OCI-LY1 (cell line): Measurements from ENCODE around the gene NFAT5.
"Not testable (repeated sequence)": the region's sequence is repeated elsewhere in the genome, so short reads cannot be mapped to it uniquely, and the experiment has no call there.

Experiments
- H2AFZ ChIP-seq: fragments of 200-600 bp; sonication (generic), shearing (Covaris generic); 2 replicates; pipeline ENCODE4 v1.6.0; 2014; ENCODE audit warnings: antibody characterized with exemption, mild to moderate bottlenecking, low read length
- H3F3A ChIP-seq: fragments of 200-600 bp; sonication (generic), shearing (Covaris generic); 2 replicates; pipeline ENCODE4 v1.6.0; 2014; ENCODE audit warnings: mild to moderate bottlenecking, antibody characterized with exemption, low read length, moderate library complexity; ENCODE audit not compliant: insufficient read depth
- H3K27ac ChIP-seq: fragments of 200-600 bp; sonication (generic); 2 replicates; pipeline ENCODE4 v1.5.1; 2014; ENCODE audit warnings: low read length, mixed run types, mild to moderate bottlenecking, low read depth; ENCODE audit not compliant: poor library complexity, severe bottlenecking
- H3K27me3 ChIP-seq: fragments of 200-600 bp; sonication (generic); 2 replicates; pipeline ENCODE4 v1.6.0; 2014; ENCODE audit warnings: antibody characterized with exemption, mild to moderate bottlenecking, low read length, moderate library complexity; ENCODE audit not compliant: insufficient read depth
- H3K36me3 ChIP-seq: fragments of 200-600 bp; sonication (generic); 2 replicates; pipeline ENCODE4 v1.6.1; 2014; ENCODE audit warnings: mild to moderate bottlenecking, antibody characterized with exemption, low read length, moderate library complexity, mixed read lengths; ENCODE audit not compliant: insufficient read depth
- H3K4me1 ChIP-seq: fragments of 200-600 bp; sonication (generic); 2 replicates; pipeline ENCODE4 v1.5.1; 2014; ENCODE audit warnings: mild to moderate bottlenecking, low read length, moderate library complexity; ENCODE audit not compliant: insufficient read depth, severe bottlenecking
- H3K4me2 ChIP-seq: fragments of 200-600 bp; sonication (generic), shearing (Covaris generic); 2 replicates; pipeline ENCODE4 v1.6.1; 2014; ENCODE audit warnings: low read length
- H3K4me3 ChIP-seq: fragments of 200-600 bp; sonication (generic); 2 replicates; pipeline ENCODE4 v1.5.1; 2014; ENCODE audit warnings: low read length, low read depth, mild to moderate bottlenecking, mixed read lengths; ENCODE audit not compliant: poor library complexity, severe bottlenecking
- H3K79me2 ChIP-seq: fragments of 200-600 bp; shearing (Covaris generic); 2 replicates; pipeline ENCODE4 v1.6.1; 2016; ENCODE audit warnings: mixed run types, low read length, mixed read lengths; ENCODE audit not compliant: insufficient read depth
- H3K9ac ChIP-seq: fragments of 200-600 bp; sonication (generic), shearing (Covaris generic); 2 replicates; pipeline ENCODE4 v1.6.1; 2014; ENCODE audit warnings: mild to moderate bottlenecking, low read length, mixed read lengths
- H3K9me2 ChIP-seq: fragments of 200-600 bp; sonication (generic), shearing (Covaris generic); 2 replicates; pipeline ENCODE4 v1.6.1; 2014; ENCODE audit warnings: low read depth, mild to moderate bottlenecking, low read length, mixed read lengths
- H3K9me3 ChIP-seq: fragments of 200-600 bp; shearing (Covaris generic); 2 replicates; pipeline ENCODE4 v1.6.1; 2014; ENCODE audit warnings: low read length, mixed read lengths
- H4K20me1 ChIP-seq: fragments of 200-600 bp; sonication (generic), shearing (Covaris generic); 2 replicates; pipeline ENCODE4 v1.6.0; 2016; ENCODE audit warnings: mild to moderate bottlenecking, low read length; ENCODE audit not compliant: insufficient read depth
- EZH2 ChIP-seq: fragments of 200-600 bp; sonication (generic), shearing (Covaris generic); IDR thresholded peaks from 2 replicates; pipeline ENCODE4 v1.8.0; 2017; ENCODE audit warnings: borderline replicate concordance, mixed run types, mild to moderate bottlenecking, antibody characterized with exemption, low read length, moderate library complexity, mixed read lengths
- TF ChIP-seq, protein P1 (sequence below): fragments of 200-600 bp; sonication (generic), shearing (Covaris generic); IDR thresholded peaks from 2 replicates; pipeline ENCODE4 v1.5.1; 2017; ENCODE audit warnings: mild to moderate bottlenecking, antibody characterized with exemption, low read length, moderate library complexity, mixed read lengths

Gene NFAT5

DNA sequence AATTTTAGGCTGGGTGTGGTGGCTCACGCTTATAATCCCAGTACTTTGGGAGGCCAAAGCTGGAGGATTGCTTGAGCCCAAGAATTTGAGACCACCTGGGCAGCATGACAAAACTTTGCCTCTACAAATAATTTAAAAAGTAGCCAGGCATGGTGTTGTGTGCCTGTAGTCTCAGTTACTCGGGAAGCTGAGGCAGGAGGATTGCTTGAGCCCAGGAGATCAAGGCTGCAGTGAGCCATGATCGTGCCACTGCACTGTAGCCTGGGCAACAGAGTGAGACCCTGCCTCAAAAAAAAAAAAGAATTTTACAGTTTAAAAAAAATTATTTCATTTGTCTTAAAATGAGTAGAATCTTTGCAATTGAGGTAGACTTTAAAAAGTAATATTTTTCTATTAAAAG, 78.2 kb downstream of the NFAT5 start:
- not testable (repeated sequence) for H3K9me3 ChIP-seq, H3K27ac ChIP-seq, H3K4me3 ChIP-seq, H3K9ac ChIP-seq, H3F3A ChIP-seq, H3K4me1 ChIP-seq, H3K27me3 ChIP-seq, H4K20me1 ChIP-seq, H3K79me2 ChIP-seq, H2AFZ ChIP-seq, H3K9me2 ChIP-seq, H3K4me2 ChIP-seq
- peaks cover 13% of the 10 kb centered on the region for H3K36me3 ChIP-seq

DNA sequence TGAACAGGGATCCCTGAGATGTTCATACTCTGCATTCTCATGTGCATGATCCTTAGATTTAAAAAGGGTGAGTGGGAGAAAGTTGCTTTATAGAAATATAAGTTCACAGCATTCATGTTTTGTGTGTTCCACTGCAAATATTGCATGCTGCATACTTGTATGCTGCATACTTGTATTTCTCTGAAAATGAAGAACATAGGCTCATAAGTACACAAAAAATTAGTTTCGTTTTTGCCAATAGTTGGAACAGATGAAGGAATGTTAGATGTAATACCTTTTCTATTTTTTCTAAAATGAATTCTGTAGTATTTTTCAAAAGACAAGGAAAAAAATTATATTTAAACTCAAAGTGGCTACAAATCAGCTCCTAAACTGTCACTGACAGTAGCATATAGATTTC, 79.0 kb downstream of the NFAT5 start:
- no peaks in the 10 kb centered on the region for H3K4me1 ChIP-seq

DNA sequence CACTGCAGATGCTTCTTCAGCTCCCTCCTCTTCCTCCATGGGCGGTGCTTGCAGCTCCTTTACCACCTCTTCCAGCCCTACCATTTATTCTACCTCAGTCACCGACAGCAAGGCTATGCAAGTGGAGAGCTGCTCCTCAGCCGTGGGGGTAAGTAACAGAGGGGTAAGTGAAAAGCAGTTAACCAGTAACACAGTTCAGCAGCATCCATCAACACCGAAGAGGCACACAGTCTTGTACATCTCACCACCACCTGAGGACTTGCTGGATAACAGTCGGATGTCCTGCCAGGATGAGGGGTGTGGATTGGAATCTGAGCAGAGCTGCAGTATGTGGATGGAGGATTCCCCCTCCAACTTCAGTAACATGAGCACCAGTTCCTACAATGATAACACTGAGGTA, 81.3 kb downstream of the NFAT5 start:
- H3F3A ChIP-seq: no peaks in the 10 kb centered on the region
- H4K20me1 ChIP-seq: no peaks in the 10 kb centered on the region
- no peaks in the 10 kb centered on the region for H3K27me3 ChIP-seq
- H3K9me2 ChIP-seq: no peaks in the 10 kb centered on the region
- H3K4me3 ChIP-seq: no peak overlapping the region
- H3K36me3 ChIP-seq: peaks cover 19% of the 10 kb centered on the region
- H3K27ac ChIP-seq: no peak overlapping the region
- no peaks in the 10 kb centered on the region for H3K9me3 ChIP-seq
- no peak overlapping the region for H3K4me2 ChIP-seq
- TF ChIP-seq EZH2: no peak
- TF ChIP-seq, protein P1, sequence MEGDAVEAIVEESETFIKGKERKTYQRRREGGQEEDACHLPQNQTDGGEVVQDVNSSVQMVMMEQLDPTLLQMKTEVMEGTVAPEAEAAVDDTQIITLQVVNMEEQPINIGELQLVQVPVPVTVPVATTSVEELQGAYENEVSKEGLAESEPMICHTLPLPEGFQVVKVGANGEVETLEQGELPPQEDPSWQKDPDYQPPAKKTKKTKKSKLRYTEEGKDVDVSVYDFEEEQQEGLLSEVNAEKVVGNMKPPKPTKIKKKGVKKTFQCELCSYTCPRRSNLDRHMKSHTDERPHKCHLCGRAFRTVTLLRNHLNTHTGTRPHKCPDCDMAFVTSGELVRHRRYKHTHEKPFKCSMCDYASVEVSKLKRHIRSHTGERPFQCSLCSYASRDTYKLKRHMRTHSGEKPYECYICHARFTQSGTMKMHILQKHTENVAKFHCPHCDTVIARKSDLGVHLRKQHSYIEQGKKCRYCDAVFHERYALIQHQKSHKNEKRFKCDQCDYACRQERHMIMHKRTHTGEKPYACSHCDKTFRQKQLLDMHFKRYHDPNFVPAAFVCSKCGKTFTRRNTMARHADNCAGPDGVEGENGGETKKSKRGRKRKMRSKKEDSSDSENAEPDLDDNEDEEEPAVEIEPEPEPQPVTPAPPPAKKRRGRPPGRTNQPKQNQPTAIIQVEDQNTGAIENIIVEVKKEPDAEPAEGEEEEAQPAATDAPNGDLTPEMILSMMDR: no peak
- peaks cover 4% of the 10 kb centered on the region; the same call in 1 of the 2 replicates for H3K79me2 ChIP-seq
- no peaks in the 10 kb centered on the region for H3K4me1 ChIP-seq
- H2AFZ ChIP-seq: no peak overlapping the region
- H3K9ac ChIP-seq: no peak overlapping the region

More for the DNA sequence above, 79.0 kb downstream of the NFAT5 start:
- Histone ChIP-seq H2AFZ (no peak overlapping the region), H4K20me1 (no peaks in the 10 kb centered on the region), H3K27me3 (no peaks in the 10 kb centered on the region), H3K79me2 (peaks cover 4% of the 10 kb centered on the region; the same call in 1 of the 2 replicates), H3F3A (no peaks in the 10 kb centered on the region), H3K27ac (no peak overlapping the region), H3K9ac (no peak overlapping the region), H3K9me2 (no peaks in the 10 kb centered on the region), H3K9me3 (no peaks in the 10 kb centered on the region), H3K4me3 (no peak overlapping the region), H3K4me2 (no peak overlapping the region), H3K36me3 (peaks cover 13% of the 10 kb centered on the region)
- TF ChIP-seq, protein P1: no peak
- no peak for TF ChIP-seq EZH2

DNA sequence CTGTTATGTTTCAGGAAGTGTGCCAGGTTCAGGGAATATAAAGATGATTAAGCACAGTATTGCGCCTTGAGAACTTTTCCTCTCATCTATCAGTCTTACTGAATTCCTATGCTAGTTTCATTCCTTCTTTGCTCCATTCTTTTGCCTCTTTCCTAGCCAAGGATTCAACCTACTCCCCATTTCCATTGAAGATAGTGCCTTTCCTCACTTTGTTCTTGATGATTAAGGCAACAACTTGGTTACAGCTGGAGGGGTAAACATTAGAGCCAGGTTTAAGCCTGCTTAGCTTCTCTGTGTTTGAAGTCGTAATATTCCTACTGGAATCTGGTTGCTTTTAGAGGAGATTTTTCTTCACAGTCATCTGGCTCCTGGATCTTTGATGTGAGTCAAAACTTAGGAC, 85.5 kb downstream of the NFAT5 start:
- Histone ChIP-seq H3K79me2 (no peaks in the 10 kb centered on the region), H3K9ac (no peak overlapping the region)

More for the DNA sequence above, 85.5 kb downstream of the NFAT5 start:
- Histone ChIP-seq H2AFZ (no peak overlapping the region), H3K27ac (no peak overlapping the region), H3K27me3 (no peaks in the 10 kb centered on the region), H3K4me2 (no peak overlapping the region), H3K36me3 (peaks cover 44% of the 10 kb centered on the region), H4K20me1 (no peaks in the 10 kb centered on the region), H3K4me1 (no peaks in the 10 kb centered on the region), H3K9me3 (no peaks in the 10 kb centered on the region), H3F3A (no peaks in the 10 kb centered on the region), H3K4me3 (no peak overlapping the region), H3K9me2 (no peaks in the 10 kb centered on the region)
- TF ChIP-seq EZH2: no peak
- TF ChIP-seq, protein P1: no peak
